Epithelial cell of prostate (primary cell): Measurements from ENCODE around the gene MRPS21.
"Not testable (repeated sequence)": the region's sequence is repeated elsewhere in the genome, so short reads cannot be mapped to it uniquely, and the experiment has no call there.

Source experiments
- DNase-seq: peaks from one replicate; pipeline ENCODE4 v3.0.0-alpha.2; 2011; ENCODE audit warnings: low read depth, low spot score
- H3K27ac ChIP-seq: fragments of 450-650 bp; 2 replicates; pipeline ENCODE4 v1.5.1; 2017; ENCODE audit warnings: mild to moderate bottlenecking

The MRPS21 gene

DNA sequence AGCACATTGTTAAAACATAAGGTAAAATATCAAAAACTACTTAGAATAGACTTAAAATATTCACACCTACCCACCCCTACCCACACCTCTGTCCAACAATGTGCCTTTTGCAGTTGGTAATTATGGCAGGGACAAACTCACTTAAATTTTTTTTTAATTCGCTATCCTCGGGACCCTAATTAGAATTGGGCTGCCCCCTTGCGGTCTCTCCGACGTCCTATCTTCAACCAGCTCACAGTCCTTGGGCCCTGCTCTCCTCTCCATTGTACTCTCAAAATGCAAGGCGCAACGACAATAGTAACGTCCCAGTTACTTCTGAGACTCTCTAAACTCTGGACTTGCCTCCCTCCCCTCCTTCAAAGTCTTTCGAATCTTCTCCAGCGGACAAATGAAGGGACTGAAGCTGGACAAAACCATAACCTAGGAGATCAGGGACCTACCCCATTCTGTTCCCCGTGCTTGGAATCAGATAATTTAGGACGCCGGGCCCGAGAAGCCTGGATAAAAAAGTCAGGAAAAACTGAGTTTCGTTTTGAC, 12.4 kb upstream of the MRPS21 start:
- peak overlapping the region; percentile 88 for H3K27ac ChIP-seq
- no peak for DNase-seq

GRCh38 chr1:150281758-150282557, 11.7 kb upstream of the MRPS21 start, which contains the start of gene CIART:
CIART (plus strand) TSS chr1:150282554; CDS start chr1:150283268, 714 bp downstream.
- H3K27ac ChIP-seq, result peak within 1 kb of the TSS; percentile 88
- peak; percentile 96 for DNase-seq

GRCh38 chr1:150282558-150282958, 11.1 kb upstream of the MRPS21 start:
- peak overlapping the region; percentile 88 for H3K27ac ChIP-seq
- DNase-seq, result no peak

- DNase-seq, result no peak
- no peak overlapping the region for H3K27ac ChIP-seq
These were observed 10.4 kb upstream of the MRPS21 start for GRCh38 chr1:150283260-150283659.

GRCh38 chr1:150288382-150288781, 5.3 kb upstream of the MRPS21 start:
- H3K27ac ChIP-seq, result no peak overlapping the region
- no peak for DNase-seq

GRCh38 chr1:150288822-150289221, 4.8 kb upstream of the MRPS21 start:
- H3K27ac ChIP-seq, result no peak overlapping the region
- DNase-seq, result no peak

DNA sequence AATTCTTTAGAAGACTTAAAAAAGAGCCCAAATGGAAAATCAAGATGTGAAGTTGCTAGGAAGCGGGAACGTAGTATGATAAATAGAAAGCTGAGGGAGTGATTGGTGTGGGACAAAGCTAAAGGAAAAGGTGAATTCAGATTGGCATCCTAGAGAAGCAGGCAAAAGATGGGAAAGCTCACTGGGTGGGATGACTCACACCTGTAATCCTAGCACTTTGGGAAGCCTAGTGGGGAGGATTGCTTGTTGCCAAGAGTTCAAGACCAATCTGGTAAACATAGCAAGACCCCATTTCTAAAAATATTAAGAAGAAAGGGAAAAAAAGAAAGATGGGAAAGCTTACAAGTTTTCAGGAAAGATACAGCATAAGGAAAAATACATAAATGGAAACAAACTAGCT, 1.8 kb downstream of the MRPS21 start:
- DNase-seq, result no peak

GRCh38 chr1:150299716-150300115, 6.1 kb downstream of the MRPS21 start:
- H3K27ac ChIP-seq, result no peak overlapping the region
- DNase-seq, result no peak

More for the DNA sequence above, 1.8 kb downstream of the MRPS21 start:
- H3K27ac ChIP-seq, result no peak overlapping the region

DNA sequence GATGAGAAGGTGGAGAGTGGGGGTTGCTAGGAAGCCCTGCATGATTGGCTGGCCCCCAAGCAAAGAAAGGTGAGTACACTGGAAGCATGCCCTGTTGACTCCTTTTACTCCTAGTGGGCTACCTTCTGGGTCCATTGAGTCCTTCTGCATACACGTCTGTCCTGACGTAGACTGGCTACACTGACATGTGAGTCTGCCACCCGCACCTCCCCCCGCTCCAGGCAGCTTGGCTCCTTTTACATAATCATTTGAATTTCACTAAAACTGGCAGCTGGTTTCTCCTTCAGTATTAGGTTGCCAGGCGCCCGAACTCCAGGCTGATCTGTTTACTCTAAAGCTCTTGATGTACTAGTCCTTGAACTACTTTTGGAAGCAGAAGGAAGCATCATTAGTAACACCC, 8.7 kb downstream of the MRPS21 start:
- H3K27ac ChIP-seq, result no peak overlapping the region
- DNase-seq, result no peak

GRCh38 chr1:150302902-150303301, 9.2 kb downstream of the MRPS21 start:
- H3K27ac ChIP-seq, result no peak overlapping the region

GRCh38 chr1:150308585-150308984, 14.9 kb downstream of the MRPS21 start:
- DNase-seq, H3K27ac ChIP-seq: not testable (repeated sequence)

More at GRCh38 chr1:150302902-150303301, 9.2 kb downstream of the MRPS21 start:
- DNase-seq, result no peak

- H3K27ac ChIP-seq, result no peak overlapping the region
- no peak for DNase-seq
These were observed 16.3 kb downstream of the MRPS21 start for GRCh38 chr1:150309758-150310508.

GRCh38 chr1:150311762-150312161, 18.1 kb downstream of the MRPS21 start:
- H3K27ac ChIP-seq, result no peak overlapping the region
- no peak for DNase-seq

DNA sequence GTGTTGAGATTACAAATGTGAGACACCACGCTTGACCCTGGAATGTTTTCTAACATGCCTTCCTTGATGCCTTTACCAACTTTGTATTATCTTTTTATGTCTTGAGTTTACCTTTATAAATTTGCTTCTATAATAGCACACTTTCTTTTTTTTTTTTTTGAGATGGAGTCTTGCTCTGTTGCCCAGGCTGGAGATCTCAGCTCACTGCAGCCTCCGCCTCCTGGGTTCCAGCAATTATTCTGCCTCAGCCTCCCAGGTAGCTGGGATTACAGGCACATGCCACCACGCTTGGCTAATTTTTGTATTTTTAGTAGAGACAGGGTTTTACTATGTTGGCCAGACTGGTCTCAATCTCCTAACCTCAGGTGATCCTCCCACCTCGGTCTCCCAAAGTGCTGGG, 21.0 kb downstream of the MRPS21 start:
- H3K27ac ChIP-seq, DNase-seq: not testable (repeated sequence)

DNA sequence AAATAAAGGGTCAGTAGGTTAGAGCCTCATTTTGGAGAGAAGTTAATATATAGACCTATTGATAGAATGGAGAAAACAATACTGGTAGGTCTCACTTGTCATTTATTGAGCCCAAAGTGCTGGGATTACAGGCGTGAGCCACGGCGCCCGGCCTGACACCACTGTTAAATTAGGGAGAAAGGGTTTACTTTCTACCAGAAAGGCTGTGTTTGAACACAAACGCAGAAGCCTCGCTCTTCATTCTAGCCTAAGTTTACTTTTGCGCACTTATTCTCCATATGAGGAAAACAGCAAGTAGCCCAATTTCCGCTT, 27.0 kb downstream of the MRPS21 start:
- DNase-seq, result no peak
- peak overlapping the region; percentile 82 for H3K27ac ChIP-seq

GRCh38 chr1:150321826-150322166, 28.1 kb downstream of the MRPS21 start:
- H3K27ac ChIP-seq, result peak overlapping the region; percentile 82
- no peak for DNase-seq

DNA sequence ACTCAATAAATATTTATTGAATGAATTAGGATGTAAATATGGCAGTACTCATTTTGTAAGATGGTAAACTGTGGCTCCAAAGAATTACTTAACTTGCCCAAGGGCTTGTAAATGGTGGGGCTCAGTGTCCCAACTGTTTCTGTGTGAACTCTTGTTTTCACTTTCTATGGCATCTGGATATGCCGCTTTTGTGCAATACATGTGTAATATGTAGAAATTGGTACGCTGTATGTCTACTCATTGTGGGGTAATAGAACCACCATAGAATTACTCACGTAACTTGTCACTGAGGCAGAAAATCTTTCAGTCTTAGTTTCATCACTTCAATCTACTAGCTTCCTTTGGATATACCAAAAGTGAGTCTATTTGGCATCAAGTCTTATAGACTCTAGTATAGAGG, 28.6 kb downstream of the MRPS21 start:
- no peak for DNase-seq
- H3K27ac ChIP-seq, result peak overlapping the region; percentile 82

- H3K27ac ChIP-seq, result no peak overlapping the region
- DNase-seq, result no peak
These were observed 39.1 kb downstream of the MRPS21 start for GRCh38 chr1:150332651-150333290.

GRCh38 chr1:150346316-150346715, 52.7 kb downstream of the MRPS21 start:
- no peak overlapping the region for H3K27ac ChIP-seq
- no peak for DNase-seq

DNA sequence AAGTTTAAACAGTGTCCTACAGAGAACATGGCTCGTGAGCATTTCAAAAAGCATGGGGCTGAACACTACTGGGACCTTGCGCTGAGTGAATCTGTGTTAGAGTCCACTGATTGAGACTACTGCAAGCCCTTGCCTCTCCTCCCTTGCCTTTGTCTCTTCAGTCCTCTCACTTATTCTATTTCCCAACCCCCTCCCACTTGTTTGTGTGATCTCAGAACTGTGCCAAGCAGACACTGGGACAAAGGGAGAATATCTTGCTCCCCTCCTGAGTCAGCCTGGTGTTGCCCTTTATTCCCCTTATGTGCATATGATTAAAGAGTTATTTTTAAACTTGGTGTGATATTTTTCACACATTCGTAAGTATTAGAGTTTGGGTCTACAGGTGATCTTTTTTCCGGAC, 59.2 kb downstream of the MRPS21 start:
- no peak for DNase-seq
- H3K27ac ChIP-seq, result no peak overlapping the region
